Stromal cell of bone marrow (primary cell): ENCODE results near the gene SYCE3.

ENCODE experiments used
- DNase-seq: peaks from one replicate; pipeline ENCODE4 v3.0.0-alpha.2; 2012; ENCODE audit warnings: low read depth

Gene SYCE3

DNA sequence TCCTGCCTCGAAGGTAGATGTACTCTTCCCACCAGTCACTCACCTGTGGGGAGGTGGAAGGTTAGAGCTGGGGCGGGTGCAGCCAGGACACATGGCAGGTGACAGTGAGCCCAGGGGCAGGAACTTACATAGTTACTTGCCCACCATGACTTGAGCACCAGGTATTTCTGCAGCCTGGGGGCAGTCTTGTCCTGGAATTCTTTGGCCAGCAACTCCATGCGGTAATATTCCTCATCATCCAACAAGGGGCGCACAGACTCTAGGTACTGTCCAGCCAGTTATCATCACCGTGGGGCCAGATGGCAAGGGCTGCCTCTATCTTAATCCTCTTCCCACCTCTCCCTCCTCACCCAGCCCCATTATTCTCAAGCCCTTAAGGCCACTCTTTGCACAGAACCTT, 13.4 kb upstream of the SYCE3 start:
- no peak for DNase-seq

DNA sequence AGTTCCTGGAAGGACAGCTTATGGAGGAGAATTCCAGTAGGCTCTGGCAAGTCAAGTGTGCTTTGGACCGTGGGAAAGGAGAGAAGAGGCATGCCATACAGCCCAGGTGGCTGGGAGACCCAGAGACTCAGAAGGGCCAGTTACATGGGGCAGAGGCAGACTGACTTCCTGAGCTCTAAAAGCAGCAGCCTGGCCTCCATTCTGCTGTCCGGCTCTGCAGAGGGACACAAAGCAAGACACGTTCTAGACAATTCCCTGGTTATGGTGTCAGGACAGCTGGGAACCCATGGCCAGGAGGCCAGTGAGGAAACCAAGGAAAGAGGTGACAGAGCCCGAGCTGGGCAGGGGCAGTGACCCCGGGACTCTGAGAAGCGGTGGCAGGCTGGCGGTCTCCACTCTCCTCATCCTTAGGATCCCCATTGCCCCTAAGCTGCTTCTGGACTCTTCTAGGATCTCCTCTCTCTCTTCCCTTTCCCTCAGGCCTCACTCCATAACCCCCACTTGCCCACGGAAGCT, 12.8 kb upstream of the SYCE3 start:
- no peak for DNase-seq

DNA sequence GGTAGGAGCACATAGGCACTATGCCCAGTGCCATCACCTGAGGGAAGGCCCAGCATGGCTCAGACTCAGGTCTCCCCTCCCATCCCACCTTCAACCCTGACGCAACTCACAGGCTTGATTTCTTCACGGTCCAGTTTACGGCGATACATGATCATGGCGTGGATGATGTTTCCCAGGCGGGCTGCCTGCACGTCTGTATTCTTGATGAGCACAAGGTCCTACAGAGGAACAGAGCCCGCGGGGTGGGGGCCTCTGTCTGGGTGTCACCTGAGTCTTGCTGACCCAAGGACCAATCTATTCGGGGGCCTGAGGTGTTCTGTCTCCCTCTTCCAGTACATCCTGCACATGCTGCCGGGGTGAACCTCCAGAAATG, 11.7 kb upstream of the SYCE3 start:
- no peak for DNase-seq

DNA sequence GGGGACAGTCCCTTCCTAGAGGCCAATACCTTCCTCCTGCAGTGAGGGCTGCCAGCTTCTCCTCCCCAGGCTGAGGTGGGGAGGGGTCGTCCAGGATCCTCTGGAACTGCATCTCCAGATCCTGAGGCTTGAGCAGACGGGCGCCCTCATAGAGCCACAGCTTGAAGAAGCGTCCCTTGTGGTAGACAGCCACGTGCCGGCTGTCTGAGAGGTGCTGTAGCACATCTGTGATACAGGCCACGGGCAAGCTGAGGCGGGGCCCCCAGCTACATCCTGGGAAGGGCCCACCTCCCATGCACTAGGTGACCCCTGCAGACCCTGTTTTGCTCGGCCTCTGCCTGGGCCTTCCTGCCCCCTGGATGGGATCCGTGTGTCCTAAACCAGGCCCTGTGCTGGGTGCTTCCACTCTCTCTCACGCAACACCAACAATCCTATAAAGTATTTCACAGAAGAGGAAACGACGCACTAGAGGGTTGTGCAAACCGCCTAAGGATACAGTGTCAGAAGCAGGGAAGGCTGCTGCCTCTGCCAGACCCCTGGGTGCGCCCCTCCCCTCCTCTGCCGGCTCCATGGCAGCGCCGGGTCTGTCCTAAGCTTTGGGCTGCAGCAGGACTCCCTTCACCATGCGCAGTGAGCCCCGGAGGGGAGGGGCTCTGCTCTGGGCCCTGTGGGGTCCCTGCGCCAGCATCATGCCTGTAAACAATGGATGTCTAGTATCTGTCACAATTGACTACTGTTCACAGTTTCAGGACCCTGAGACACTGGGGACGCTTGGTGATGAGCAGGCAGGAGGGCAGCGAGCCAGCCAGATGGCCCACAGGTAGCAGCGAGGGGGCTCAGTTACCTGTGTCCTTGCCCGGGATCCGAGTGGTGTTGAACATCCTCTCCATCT, 11.0 kb upstream of the SYCE3 start:
- no peak for DNase-seq

DNA sequence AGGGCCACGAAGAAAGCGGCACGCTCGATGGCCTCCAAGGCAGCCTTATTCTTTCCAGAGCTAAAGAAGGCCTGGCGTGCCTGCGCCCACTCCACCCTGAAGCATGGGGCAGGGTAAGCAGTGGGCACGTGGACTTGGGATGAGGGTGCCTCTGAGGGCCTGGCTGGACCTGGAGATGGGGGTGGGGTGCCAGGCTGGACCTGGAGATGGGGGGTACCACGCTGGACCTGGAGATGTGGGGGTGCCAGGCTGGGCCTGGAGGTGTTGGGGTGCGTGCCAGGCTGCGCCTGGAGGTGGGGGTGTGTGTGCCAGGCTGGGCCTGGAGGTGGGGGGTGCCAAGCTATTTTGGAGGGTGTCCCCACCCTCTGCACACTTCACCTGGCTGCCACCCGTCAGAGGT, 10.2 kb upstream of the SYCE3 start:
- DNase-seq, result no peak

DNA sequence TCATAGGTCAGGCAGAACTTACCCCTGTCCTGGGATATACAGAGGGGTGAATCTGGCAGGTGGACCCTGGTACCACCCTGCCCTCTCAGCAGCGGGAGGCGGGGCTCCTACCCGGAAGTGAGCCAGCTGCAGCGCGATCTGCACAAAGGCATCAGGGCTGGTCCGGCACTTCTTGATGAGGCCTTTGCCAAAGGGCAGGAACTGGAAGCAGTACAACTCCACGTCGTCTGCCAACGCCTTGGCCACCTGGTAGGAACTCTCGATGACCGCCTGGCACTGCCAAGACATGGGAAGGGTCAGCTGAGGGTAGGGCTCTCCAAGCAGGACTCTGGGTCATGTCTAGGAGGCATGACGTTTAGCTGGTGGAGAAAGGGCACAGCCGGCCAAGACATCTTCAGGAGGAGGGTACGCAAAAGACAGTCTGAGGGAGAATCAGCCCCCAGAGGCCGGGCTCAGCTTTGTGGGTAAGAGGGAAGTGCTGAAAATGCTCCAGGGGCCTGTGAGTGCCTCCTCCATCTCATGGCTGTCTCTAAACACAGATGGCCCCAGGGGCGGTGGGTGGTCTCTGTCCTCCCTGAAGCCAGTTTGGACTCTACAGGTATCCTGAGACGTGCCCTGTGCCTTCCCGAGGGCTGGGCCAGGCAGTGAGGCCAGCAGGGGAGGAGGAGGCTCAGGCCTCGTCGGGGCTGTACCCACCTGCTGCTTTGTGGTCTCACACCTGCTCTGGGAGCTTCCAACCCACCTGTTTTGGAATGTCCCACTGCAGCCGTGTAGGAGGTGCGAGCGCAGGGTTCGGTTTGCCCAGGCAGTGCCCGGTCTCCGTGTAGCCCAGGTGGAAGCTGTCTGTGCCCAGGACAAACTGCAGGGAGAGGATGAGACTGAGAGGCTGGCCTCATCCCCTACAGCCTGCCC, 8.8 kb upstream of the SYCE3 start:
- DNase-seq, result no peak

DNA sequence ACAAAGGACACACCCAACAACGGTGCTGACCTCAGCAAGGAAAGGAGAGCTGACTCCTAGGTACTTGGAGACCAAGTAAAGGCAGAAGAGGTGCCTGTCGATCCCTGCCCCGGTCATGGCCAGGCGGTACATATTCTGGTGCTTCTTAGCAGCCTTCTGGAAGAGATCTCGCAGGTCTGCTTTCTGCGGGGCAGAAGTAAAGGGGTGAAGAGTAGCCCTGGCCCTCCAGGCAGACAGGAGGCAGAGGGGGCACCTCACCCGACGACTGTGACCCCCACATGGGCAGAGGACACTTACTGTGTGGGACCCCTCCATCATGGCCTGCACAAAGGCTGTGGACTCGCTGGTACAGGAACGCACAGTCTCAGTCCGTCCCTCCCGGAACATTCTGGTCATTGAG, 8.1 kb upstream of the SYCE3 start:
- no peak for DNase-seq

DNA sequence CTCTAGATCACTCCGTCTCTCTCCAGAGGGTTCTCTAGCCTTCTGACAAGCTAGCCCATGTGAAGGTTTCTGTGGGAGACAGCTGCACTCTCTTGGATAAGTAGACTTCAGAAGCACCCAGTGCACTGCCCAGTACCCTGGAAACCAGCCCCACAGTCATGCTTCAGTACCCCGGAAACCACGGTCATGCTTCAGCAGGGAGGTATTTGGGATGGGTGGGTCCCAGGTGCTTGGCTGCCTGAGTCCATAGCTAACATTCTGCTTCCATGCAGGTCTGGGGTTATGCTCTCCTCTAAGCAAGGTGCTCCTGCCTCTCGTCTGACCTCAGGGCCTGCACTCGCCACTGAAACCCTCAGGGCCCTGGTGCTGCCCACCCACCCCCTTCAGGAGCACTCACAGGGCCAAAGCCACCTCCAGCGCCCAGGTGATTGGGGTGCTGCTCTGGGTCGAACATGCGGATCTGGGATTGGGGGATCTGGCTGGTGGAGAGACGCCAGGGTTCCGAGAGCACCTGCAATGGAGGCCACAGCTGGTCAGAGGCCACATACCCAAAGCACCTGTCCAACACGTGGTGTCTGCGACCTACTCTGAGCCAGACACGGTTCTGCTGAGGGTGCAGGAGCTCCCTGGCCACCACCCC, 7.3 kb upstream of the SYCE3 start:
- DNase-seq, result no peak

DNA sequence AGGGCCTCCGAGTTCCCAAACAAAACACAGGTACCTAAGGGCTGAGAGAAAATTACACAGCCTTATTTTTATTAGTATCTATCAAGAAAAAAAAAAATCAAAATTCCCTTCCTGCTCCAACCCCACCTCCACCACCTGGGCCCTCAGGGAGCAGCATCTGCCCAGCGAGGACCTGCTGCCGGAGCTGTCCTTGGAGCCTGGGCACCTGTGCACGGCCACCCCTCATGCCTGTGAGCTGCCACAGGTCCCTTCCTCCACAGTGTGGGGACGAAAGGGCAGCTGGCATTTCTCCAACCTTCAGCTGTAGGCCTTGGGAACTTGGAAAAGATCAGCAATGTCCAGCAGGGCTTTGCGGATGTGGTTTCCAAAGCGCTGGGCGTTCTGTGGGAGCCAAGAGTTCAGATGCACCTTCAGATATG, 6.3 kb upstream of the SYCE3 start:
- no peak for DNase-seq

DNA sequence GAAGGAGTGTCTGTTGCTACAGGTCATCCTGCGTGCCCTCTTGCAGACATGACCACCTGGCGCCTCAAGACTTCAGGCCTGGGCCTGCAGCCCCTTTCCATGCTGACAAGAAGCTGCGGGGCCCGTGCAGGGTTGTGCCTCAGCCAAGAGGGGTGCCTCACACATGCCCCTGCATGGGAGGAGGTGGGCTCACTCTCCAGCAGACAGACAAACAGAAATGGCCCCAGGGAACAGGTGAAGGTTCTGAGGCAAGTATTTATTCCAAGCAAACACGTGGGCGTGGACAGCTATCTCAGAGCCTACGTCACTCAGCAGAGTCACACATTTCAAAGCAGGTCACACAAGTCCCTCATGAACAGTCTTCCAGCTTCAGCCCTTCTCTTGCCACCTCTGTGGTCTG, 5.9 kb upstream of the SYCE3 start:
- DNase-seq, result no peak

DNA sequence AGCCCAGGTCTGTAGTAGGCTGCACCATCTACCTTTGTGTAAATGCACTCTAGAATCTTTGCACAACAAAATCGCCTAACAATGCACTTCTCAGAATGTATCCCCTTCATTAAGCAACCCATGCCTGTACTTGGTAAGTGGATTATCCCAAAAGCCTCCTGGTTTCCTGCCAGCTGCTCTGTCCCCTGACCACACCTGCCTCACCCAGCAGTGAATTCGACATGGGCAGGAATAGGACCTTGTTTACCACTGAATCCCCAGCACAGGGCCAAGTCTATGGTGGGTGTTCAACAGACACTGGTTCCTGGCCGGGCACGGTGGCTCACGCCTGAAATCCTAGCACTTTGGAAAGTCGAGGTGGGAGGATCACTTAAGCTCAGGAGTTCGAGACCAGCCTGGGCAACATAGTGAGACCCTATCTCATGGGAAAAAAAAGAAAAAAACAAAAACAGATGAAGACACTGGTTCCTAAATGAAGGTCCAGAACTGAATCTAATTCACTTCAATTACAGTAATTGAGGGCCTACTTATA, 5.1 kb upstream of the SYCE3 start:
- no peak for DNase-seq

DNA sequence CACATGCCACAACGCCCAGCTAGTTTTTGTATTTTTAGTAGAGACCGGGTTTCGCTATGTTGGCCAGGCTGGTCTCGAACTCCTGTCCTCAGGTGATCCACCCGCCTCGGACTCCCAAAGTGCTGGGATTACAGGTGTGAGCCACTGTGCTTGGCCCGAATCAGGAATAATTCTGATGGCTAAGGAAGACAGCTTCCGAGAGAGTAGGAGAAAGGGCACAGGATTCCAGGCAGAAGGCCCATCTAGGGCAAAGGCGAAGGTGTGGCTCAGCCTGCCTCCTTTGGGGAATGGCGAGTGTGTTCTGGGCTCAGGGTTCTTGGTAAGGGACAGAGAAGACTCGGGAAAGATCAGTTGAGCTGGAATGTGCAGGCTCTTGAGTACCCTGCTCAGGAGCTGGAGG, 1.6 kb upstream of the SYCE3 start:
- DNase-seq, result no peak

DNA sequence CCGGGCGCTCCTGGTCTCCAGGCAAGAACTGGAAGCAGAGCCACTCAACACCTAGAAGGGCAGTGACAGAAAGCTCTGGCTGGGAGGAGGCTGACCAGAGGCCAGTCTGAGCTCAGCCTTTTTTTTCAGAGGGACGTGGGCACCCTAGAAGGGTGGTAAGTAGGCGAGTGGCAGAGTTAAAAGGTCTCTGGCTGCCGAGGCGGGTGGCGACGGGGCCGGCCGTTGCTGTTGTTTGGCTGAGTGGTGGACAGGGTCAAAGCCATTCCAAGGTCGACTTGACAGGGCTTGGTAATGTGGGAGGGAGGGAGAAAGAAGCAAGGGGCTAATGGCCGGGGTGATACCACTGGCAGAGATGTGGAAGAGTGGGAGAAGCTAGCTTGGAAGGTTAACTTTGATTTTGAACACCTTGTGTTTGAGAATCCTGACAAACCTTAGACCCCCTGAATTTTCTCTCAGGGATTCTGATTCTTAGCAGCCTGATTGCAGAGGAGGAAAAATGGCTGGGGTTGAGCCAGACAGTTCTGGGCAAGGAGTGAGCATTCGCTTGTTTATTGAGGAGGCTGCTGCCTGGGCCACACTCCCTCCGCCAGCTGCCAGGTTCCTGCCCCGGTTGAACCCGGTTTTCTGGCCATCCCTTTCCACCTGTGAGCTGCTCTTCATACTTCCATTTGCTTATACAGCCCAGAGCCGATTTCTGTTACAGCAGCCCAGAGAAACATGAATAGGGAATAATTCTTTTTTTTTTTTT, 868 bp upstream of the SYCE3 start:
- no peak for DNase-seq

DNA sequence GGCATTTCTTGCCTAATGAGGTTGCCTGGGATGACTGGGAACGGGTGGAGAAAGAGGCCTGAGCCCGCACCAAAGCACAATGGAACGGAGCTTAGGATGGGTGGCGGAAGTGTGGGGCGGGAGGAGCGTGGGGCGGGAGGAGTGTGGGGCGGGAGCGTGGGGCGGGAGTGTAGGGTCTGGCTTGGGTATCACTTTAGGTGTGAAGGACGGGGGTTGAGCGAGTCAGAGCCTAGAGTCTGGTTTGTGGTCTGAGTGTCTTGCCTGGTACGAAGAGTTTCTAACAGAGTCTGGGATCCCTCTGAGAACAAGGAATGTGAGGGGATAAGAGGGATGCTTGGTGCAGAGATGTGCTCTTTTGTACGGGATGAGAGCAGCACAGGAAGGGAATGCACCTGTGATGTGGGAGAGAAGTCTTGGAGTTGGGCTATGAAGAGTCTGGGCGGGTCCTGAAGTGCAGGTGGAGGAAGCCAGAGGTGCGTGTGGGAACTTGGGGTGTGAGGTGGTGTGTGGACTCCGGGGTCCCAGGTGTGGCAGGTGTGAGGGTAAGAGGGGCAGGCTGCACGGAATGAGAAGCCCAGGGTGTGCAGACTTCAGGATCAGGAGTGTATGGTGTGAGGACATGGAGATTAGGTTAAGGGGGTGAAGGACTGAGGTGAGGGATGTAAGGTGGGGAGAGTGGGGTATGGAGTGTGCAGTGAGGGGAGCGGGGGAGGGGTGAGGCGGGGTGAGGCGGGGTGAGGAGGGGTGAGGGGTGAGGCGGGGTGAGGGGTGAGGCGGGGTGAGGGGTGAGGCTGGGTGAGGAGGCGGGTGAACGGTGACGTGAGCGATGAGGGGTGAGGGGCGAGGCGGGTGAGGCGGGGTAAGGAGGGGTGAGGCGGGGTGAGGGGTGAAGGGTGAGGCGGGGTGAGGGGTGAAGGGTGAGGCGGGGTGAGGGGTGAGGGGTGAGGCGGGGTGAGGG, 1.0 kb downstream of the SYCE3 start:
- DNase-seq, result no peak

DNA sequence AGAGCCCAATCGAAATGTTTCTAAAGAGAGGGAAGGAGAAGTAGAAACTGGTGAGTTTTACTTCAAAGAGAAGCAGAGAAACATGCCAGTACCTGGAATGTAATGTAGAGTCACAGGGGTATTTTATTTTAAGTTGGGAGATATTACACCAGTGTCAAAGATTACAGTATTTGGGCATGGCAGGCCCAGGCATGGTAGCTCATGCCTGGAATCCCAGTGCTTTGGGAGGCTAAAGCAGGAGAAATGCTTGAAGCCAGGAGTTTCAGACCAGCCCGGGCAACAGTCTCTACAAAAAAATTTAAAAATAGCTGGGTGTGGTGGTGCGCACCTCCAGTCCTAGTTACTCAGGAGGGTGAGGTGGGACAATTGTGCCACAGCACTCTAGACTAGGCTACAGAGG, 2.7 kb downstream of the SYCE3 start:
- no peak for DNase-seq

DNA sequence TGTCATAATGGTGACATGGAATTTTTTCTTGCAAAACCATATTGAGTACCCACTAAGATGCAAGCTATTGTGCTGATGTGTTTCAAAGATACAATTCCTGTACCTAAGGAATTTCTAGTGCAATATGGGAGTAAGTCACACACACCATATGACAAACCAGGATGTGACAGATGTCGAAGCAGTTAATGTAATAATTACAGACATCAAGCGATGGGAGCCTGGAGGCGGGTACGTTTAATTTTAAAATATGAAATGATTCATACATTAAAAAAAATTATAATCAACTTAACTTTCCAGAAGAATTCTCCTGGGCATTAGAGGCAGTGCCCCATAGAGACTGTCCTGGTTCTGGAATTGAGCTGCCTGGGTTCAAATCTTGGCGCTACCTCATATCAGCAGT, 6.0 kb downstream of the SYCE3 start:
- no peak for DNase-seq

DNA sequence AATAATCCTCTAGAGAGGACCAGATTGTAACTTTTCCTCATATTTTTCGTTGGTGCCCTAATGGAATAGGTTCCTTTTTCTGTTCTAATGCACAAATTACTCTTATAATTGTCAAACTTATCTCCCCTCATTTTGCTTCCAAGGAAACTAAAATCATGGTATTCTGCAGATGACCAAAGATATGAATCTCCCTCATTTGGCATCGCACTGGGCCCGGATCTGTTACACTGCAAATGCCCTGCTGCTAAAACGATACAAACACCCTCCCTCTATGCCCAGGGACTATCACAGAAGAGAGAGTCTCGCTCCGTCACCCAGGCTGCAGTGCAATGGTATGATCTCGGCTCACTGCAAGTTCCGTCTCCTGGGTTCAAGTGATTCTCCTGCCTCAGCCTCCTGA, 9.4 kb downstream of the SYCE3 start:
- no peak for DNase-seq

DNA sequence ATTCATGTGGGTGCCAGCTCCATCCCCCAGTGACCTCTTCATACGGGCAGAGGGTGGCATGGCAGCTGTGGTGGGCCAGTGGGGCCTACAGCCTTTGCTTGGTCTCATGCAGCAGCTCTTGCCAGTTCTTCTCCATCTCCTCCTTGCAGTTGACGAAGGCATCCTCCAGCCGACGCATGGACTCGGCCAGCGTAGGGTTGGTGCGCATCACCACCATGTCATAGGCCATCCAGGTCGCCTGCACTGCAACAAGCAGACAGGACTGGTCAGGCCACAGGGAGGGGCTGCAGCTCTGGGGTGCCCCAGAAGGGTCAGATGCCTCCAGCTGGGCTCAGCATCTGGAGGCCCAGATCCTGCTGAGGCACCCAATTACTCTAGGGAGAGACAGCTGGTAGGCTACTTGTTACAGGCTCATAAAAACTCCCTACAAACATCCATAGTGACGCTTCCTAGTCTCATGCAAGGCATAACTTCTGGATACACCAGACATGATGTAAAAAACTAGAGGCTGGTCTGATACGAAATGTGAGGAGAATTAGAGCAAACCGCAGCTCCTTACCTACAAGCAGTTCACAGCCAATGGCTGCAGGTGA, 11.5 kb downstream of the SYCE3 start:
- no peak for DNase-seq

DNA sequence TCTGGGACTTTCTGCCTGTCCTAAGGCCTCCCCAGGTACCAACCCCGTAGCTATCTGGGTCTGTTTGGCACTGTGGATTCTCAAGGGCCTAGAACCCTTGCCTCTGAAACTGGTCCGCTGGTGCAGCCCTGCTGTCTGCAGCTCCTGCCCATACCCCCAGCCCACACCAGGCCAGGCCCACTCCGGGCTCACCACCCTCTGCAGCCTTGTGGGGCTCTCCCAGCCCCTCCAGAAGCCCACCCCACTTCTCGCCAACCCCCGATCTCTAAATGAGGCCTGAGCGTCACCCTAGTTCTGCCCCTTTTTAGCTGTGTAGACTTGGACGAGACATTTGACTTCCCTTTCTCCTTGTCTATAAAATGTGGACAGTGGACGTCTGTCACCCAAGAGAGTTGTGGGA, 12.3 kb downstream of the SYCE3 start:
- no peak for DNase-seq
